OCI-LY7 (cell line): ENCODE measurements around the gene NTN4. TPM values are rescaled to one million over a fixed set of nuclear protein-coding genes. Genes with fewer than 3 reads are reported as not detected.

Experiments used
- BruUV-seq: library from RNA; stranded (reverse); fragments of 400-500 nt; replicated peaks from 2 replicates; lab custom pipeline; 2021; lab: Mats Ljungman, UMichigan
- CTCF ChIA-PET: fragments of 300-600 bp; sonication (Branson Sonifier 250); formaldehyde crosslinking; loops from one replicate; lab custom pipeline; 2022; ENCODE audit warnings: antibody characterized with exemption; ENCODE audit not compliant: unreplicated experiment; lab: Charles Lee
- POLR2A ChIA-PET: fragments of 300-600 bp; sonication (Branson Sonifier 250); formaldehyde crosslinking; loops from one replicate; lab custom pipeline; 2022; ENCODE audit warnings: antibody characterized with exemption; lab: Charles Lee
- DNase-seq: peaks from one replicate; pipeline ENCODE4 v3.0.0-alpha.2; 2015; ENCODE audit warnings: low spot score
- H2AFZ ChIP-seq: fragments of 200-600 bp; sonication (generic), shearing (Covaris generic); 2 replicates; pipeline ENCODE4 v1.6.1; 2014; ENCODE audit warnings: mild to moderate bottlenecking, antibody characterized with exemption, low read length, moderate library complexity
- H3K27ac ChIP-seq: fragments of 200-600 bp; sonication (generic); 2 replicates; pipeline ENCODE4 v1.5.1; 2014; ENCODE audit warnings: mixed run types, low read depth, mild to moderate bottlenecking, moderate library complexity, low read length, inconsistent platforms; ENCODE audit not compliant: poor library complexity, severe bottlenecking
- H3K36me3 ChIP-seq: fragments of 200-600 bp; sonication (generic); 2 replicates; pipeline ENCODE4 v1.6.1; 2014; ENCODE audit warnings: mild to moderate bottlenecking, antibody characterized with exemption, low read length, moderate library complexity, mixed read lengths; ENCODE audit not compliant: insufficient read depth
- H3K4me1 ChIP-seq: fragments of 200-600 bp; sonication (generic); 2 replicates; pipeline ENCODE4 v1.5.1; 2014; ENCODE audit warnings: mild to moderate bottlenecking, low read length; ENCODE audit not compliant: insufficient read depth, poor library complexity, severe bottlenecking
- H3K4me2 ChIP-seq: fragments of 200-600 bp; sonication (generic); 2 replicates; pipeline ENCODE4 v1.6.1; 2014; ENCODE audit warnings: mild to moderate bottlenecking, low read length
- H3K4me3 ChIP-seq: fragments of 200-600 bp; sonication (generic); 2 replicates; pipeline ENCODE4 v1.5.1; 2014; ENCODE audit warnings: mild to moderate bottlenecking, low read depth, low read length; ENCODE audit not compliant: poor library complexity, severe bottlenecking
- H3K79me2 ChIP-seq: fragments of 200-600 bp; sonication (generic); 2 replicates; pipeline ENCODE4 v1.6.1; 2016; ENCODE audit warnings: low read depth, mild to moderate bottlenecking, low read length, moderate library complexity, mixed read lengths; ENCODE audit not compliant: insufficient read depth
- H3K9me2 ChIP-seq: fragments of 200-600 bp; sonication (generic); 2 replicates; pipeline ENCODE4 v1.6.1; 2016; ENCODE audit warnings: mild to moderate bottlenecking, low read length, mixed read lengths; ENCODE audit not compliant: insufficient read depth
- H3K9me3 ChIP-seq: fragments of 200-600 bp; sonication (generic); 2 replicates; pipeline ENCODE4 v1.6.1; 2014; ENCODE audit warnings: mild to moderate bottlenecking, mixed run types, low read length, mixed read lengths
- H4K20me1 ChIP-seq: fragments of 200-600 bp; sonication (generic); 2 replicates; pipeline ENCODE4 v1.6.1; 2014; ENCODE audit warnings: mild to moderate bottlenecking, antibody characterized with exemption, low read length, moderate library complexity, mixed read lengths; ENCODE audit not compliant: insufficient read depth
- EZH2phosphoT487 ChIP-seq: fragments of 200-600 bp; sonication (generic); IDR thresholded peaks from 2 replicates; pipeline ENCODE4 v1.6.1; 2018; ENCODE audit warnings: low read depth, borderline replicate concordance, mild to moderate bottlenecking, mixed run types, antibody characterized with exemption, low read length, moderate library complexity, mixed read lengths
- intact Hi-C: fragments of 100-400 bp; cut with micrococcal nuclease; formaldehyde crosslinking; loops from one replicate; pipeline ENCODE4 v1.10.0; 2022; ENCODE audit not compliant: unreplicated experiment
- total RNA-seq, 2 experiments: library from RNA; depleted of rRNA in 1 of 2; stranded (reverse); fragments of >200 nt in 1 of 2; shearing (Covaris generic) in 1 of 2; gene quantifications; 2 replicates each; pipeline ENCODE4 v1.2.3, GENCODE V29; 2014 to 2022
- TF ChIP-seq, protein P1 (sequence below): fragments of 200-600 bp; sonication (generic); conservative IDR thresholded peaks from 2 replicates; pipeline ENCODE4 v1.5.1; 2014; ENCODE audit warnings: mild to moderate bottlenecking, antibody characterized with exemption, low read length, moderate library complexity, mixed read lengths

NTN4 gene
- total RNA-seq, 2 experiments from 2014 or later = not detected

DNA sequence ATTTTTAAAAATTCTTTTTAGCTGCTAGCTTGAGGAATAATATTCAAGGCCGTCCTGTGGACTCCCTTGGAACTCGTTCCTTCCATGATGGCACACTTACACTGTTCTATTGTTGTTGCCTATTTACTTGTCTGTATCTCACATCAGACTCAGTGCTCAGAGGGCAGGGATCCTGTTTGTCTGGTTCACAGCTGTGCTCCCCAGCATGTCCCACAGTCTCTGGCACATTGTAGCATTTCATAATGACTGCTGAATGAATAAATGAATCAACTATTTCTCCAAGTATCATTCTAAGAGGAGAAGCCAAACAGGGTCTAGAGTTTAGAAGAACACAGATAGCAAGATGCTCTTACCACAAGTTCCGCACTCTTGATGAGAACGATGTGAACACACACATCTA lies 48.0 kb downstream of the NTN4 start:
- no peak overlapping the region for H2AFZ ChIP-seq
- no peaks in the 10 kb centered on the region for H3K9me3 ChIP-seq
- no TSS peak for BruUV-seq
- H3K4me1 ChIP-seq = no peaks in the 10 kb centered on the region
- no peaks in the 10 kb centered on the region for H3K79me2 ChIP-seq
- H3K36me3 ChIP-seq = no peaks in the 10 kb centered on the region
- H4K20me1 ChIP-seq = no peaks in the 10 kb centered on the region
- CTCF ChIA-PET = no interaction called here
- no peaks in the 10 kb centered on the region for H3K9me2 ChIP-seq
- POLR2A ChIA-PET = interaction anchor here (1.2 kb wide), 1 partner anchor 36 kb away, joined by 4 read pairs; no protein-coding TSS in a partner anchor
- intact Hi-C loops = no loop called here
- H3K4me2 ChIP-seq = no peak overlapping the region
- no peak overlapping the region for H3K4me3 ChIP-seq
- TF ChIP-seq EZH2phosphoT487 = no peak
- TF ChIP-seq, protein P1, sequence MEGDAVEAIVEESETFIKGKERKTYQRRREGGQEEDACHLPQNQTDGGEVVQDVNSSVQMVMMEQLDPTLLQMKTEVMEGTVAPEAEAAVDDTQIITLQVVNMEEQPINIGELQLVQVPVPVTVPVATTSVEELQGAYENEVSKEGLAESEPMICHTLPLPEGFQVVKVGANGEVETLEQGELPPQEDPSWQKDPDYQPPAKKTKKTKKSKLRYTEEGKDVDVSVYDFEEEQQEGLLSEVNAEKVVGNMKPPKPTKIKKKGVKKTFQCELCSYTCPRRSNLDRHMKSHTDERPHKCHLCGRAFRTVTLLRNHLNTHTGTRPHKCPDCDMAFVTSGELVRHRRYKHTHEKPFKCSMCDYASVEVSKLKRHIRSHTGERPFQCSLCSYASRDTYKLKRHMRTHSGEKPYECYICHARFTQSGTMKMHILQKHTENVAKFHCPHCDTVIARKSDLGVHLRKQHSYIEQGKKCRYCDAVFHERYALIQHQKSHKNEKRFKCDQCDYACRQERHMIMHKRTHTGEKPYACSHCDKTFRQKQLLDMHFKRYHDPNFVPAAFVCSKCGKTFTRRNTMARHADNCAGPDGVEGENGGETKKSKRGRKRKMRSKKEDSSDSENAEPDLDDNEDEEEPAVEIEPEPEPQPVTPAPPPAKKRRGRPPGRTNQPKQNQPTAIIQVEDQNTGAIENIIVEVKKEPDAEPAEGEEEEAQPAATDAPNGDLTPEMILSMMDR = no peak
- no peak for DNase-seq
- no peak overlapping the region for H3K27ac ChIP-seq

- TF ChIP-seq EZH2phosphoT487 = no peak
- TF ChIP-seq, protein P1 = no peak
- no peaks in the 10 kb centered on the region for H3K9me3 ChIP-seq
- H3K9me2 ChIP-seq = no peaks in the 10 kb centered on the region
- no peaks in the 10 kb centered on the region for H4K20me1 ChIP-seq
- H3K4me3 ChIP-seq = no peak overlapping the region
- ChIA-PET POLR2A (interaction anchor here (1.2 kb wide), 1 partner anchor 35 kb away, joined by 4 read pairs; no protein-coding TSS in a partner anchor), CTCF (no interaction called here)
- H3K4me1 ChIP-seq = no peaks in the 10 kb centered on the region
- BruUV-seq = no TSS peak
- no peaks in the 10 kb centered on the region for H3K36me3 ChIP-seq
- no peak overlapping the region for H3K4me2 ChIP-seq
- DNase-seq = no peak
- intact Hi-C loops = no loop called here
- no peak overlapping the region for H3K27ac ChIP-seq
- no peak overlapping the region for H2AFZ ChIP-seq
- no peaks in the 10 kb centered on the region for H3K79me2 ChIP-seq
Measured at GRCh38 chr12:95741635-95742034, 48.9 kb downstream of the NTN4 start.

GRCh38 chr12:95740751-95741150 lies 49.8 kb downstream of the NTN4 start:
- CTCF ChIA-PET = no interaction called here

More at GRCh38 chr12:95740751-95741150, 49.8 kb downstream of the NTN4 start:
- Histone ChIP-seq H3K27ac (no peak overlapping the region), H2AFZ (no peak overlapping the region), H3K36me3 (no peaks in the 10 kb centered on the region), H3K4me3 (no peak overlapping the region), H3K9me3 (no peaks in the 10 kb centered on the region), H4K20me1 (no peaks in the 10 kb centered on the region), H3K79me2 (no peaks in the 10 kb centered on the region), H3K4me2 (no peak overlapping the region), H3K9me2 (no peaks in the 10 kb centered on the region), H3K4me1 (no peaks in the 10 kb centered on the region)
- no peak for TF ChIP-seq EZH2phosphoT487
- TF ChIP-seq, protein P1 = no peak
- intact Hi-C loops = no loop called here
- no TSS peak for BruUV-seq
- no peak for DNase-seq
- POLR2A ChIA-PET = no interaction called here
